HG02798 (cell line): ENCODE results near the gene OPN5.
A peak's percentile ranks its signal among the peaks of the same experiment; 100 is the strongest.
"Not testable (repeated sequence)": the region's sequence is repeated elsewhere in the genome, so short reads cannot be mapped to it uniquely, and the experiment has no call there.

ENCODE experiments used
- ATAC-seq: cut with Tn5 transposase; IDR thresholded peaks from one replicate; pipeline ENCODE4 v1.9.1; 2021; ENCODE audit warnings: mild to moderate bottlenecking; ENCODE audit not compliant: unreplicated experiment, poor library complexity

OPN5 gene, protein sequence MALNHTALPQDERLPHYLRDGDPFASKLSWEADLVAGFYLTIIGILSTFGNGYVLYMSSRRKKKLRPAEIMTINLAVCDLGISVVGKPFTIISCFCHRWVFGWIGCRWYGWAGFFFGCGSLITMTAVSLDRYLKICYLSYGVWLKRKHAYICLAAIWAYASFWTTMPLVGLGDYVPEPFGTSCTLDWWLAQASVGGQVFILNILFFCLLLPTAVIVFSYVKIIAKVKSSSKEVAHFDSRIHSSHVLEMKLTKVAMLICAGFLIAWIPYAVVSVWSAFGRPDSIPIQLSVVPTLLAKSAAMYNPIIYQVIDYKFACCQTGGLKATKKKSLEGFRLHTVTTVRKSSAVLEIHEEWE

GRCh38 chr6:47781732-47782131 is at the start of gene OPN5:
TSS of gene OPN5 (plus strand) at chr6:47782032. CDS start at chr6:47782067, 35 bp downstream.
- no peak for ATAC-seq

DNA sequence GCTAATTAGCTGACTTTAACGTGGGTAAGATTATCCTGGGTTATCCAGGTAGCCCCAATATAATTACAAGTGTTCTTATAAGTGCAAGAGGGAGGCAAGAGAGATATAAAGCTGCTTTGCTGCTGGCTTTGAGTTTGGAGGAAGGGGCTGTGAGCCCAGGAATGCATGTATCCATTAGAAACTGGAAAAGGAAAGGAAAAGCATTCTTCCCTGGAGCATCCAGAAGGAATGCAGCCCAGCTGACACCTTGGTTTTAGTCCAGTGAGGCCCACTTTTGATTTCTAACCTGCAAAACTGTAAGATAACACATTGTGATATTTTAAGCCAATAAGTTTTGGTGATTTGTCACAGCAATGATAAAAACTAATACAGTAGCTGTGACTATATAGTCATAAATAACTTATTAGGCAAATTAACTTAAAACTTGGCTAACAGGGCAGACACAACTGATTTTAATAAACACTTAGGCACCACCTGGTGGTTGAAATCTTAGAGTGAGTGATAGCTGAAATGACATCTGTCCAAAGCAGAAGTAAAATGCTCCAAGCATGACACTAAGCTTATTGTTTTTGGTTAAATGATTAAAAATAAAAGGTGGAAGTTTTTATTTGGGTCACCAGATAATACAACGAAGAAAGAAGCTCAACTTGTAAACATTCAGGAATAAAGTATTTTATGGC is 47.8 kb upstream of the OPN5 start:
- peak; percentile 70 for ATAC-seq

DNA sequence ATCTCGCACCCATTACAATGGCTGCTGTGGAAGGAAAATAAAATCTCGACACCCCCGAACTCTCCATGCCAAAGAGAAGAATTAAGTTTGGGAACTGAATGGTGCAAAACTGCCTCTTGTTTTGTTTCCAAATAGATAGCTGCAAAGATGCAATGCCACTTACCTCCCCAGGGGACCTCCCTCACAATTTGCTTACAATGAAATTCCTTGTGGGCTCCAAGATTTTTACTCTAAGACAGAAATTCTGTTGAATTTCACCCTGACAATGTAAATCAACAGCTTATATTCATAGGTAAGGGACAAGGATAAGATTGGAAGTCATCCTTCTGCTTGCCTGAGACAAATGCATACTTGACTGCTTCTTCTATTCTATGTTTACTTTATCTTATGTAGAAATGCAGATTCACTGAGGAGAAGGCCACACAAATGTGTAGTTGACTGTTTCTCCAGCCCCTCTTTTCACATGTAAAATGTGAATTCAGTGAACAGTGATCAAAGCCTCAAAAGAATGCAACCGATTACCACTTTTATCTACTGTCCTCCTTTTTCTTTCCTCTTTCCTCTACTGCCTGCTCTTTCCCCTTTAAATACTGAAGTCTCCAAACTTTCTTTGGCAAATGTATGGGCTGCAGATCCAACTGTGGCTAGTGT is 46.9 kb upstream of the OPN5 start:
- ATAC-seq, result no peak

DNA sequence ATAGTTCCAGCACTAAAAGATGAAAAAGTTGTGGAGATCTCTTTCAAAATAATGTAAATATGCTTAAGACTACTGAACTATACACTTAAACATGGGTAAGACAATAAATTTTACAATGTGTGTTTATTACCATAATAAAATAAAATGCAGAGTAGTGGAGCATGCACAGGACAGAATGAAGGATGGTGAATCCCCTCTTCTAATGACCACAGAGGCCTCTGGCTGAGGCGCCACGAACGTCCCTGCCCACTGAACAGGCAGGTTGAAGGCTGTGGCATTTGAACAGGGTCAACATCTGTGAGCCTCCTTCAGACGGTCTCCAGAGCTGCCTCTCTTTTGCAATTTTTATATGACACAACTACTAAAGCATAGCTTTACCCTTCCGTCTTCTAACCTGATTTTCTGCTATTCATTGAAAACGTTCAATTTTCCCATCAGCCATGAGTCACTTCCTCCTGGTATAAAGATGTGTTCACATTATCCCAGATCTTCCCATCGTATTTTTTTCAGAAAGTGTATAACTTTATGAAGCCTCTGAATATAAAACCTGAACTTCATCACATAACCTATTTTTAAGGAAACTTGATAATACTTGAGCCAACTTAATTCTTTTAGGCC is 45.6 kb upstream of the OPN5 start:
- no peak for ATAC-seq

DNA sequence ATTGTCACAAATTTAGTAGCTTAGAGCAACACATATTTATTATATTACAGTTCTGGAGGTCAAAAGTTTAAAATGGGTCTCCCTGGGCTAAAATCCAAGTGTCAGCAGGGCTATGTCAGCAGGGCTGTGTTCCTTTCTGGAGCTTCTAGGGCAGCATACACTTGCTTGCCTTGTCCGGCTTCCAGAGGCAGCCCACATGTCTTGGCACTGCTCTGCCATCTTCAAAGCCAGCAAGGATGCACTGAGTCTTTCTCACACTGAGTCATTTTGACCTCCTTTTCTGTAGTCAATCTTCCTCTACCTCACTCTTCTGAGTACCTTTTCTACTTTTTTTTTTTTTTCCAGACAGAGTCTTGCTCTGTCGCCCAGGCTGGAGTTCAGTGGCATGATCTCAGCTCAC is 44.4 kb upstream of the OPN5 start:
- no peak for ATAC-seq

GRCh38 chr6:47740714-47741113 is 41.1 kb upstream of the OPN5 start:
- ATAC-seq, result no peak

- ATAC-seq, result peak; percentile 75
Observed at GRCh38 chr6:47741807-47742206, 40.0 kb upstream of the OPN5 start.

DNA sequence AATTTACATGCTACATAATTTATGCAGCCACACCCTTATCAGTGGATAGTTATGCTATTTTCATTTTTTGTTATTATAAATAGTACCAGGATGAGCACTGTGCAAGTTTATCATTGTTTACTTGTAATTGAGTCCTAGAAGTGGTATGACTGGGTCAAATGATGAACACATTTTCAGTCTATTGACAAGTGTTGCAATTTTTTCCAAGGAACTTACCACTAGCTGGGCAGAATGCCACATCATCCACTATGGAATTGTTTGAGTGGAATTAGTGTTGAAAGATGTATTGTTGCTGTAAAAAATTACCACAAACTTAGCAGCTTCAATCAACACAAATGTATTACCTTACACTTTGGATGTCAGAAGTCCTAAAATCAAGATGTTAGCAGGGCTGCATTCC is 38.1 kb upstream of the OPN5 start:
- no peak for ATAC-seq

DNA sequence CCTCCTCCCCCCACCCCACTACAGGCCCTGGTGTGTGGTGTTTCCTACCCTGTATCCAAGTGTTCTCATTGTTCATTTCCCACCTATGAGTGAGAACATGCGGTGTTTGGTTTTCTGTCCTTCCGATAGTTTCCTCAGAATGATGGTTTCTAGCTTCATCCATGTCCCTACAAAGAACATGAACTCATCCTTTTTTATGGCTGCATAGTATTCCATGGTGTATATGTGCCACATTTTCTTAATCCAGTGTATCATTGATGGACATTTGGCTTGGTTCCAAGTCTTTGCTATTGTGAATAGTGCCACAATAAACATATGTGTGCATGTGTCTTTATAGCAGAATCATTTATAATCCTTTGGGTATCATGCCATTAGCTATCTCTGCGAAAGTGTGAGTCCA is 36.6 kb upstream of the OPN5 start:
- not testable (repeated sequence) for ATAC-seq

DNA sequence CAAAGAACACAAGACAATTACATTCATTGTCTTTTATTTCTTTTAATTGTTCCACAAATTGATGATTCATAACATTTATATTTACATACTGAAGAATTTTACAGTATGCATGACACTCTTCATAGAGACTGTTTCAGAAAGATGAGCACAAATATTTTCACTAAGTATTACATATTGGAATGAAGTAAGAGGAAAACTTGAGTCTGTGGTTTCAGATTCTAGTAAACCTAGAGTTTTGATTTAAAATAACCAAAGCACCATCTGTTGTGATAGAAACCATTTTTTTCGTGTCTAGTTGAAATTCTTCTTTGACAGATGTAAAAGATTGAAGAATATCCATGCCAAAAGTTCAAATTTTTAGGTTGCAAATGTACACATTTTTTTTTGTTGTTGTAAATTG is 32.1 kb upstream of the OPN5 start:
- ATAC-seq, result no peak

GRCh38 chr6:47752801-47753200 is 29.0 kb upstream of the OPN5 start:
- ATAC-seq, result no peak

GRCh38 chr6:47759364-47759763 is 22.5 kb upstream of the OPN5 start:
- no peak for ATAC-seq

- ATAC-seq, result no peak
Observed at GRCh38 chr6:47762502-47762901, 19.3 kb upstream of the OPN5 start.

DNA sequence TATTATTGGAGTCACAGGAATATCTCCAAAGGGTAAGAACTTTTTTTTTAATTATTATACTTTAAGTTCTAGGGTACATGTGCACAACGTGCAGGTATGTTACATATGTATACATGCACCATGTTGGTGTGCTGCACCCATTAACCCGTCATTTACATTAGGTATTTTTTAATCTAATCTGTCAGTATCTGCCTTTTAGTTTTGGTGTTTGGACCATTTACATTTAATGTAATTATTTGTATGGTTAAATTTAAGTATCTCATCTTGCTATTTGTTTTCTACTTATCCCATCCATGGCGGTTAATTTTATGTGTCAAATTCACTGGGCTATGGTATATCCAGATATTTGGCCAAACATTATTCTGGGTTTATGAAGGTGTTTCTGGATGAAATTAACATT is 15.4 kb upstream of the OPN5 start:
- ATAC-seq, result no peak

- ATAC-seq, result no peak
Observed at GRCh38 chr6:47767102-47767501, 14.7 kb upstream of the OPN5 start.

DNA sequence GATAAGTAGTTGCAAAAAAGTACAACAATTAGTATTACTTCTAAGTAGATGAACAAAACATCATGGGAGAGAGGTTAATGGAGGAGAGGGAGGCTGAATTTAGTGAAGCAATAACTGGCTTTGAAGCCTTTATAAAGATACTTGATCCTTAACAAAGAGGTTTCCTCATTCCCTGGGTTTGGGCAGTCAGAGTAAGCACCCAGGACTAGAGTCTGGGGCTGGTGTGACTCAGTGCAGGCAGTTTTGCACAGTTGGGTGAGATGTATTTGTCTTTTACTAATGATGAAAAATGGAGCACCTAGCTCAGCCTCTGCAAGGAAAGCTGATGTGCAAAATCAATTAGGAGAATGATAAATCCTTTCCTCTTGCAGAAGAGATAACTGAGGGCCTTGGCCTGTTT is 11.8 kb upstream of the OPN5 start:
- ATAC-seq, result no peak

GRCh38 chr6:47772359-47772758 is 9.5 kb upstream of the OPN5 start:
- no peak for ATAC-seq

GRCh38 chr6:47773005-47773404 is 8.8 kb upstream of the OPN5 start:
- no peak for ATAC-seq

- peak; percentile 87 for ATAC-seq
Observed at GRCh38 chr6:47780510-47781356, 1.1 kb upstream of the OPN5 start.

GRCh38 chr6:47785182-47785581 is 3.4 kb downstream of the OPN5 start:
- ATAC-seq, result no peak
